ENCODE measurements around the gene DPCD.
A peak's percentile ranks its signal among the peaks of the same experiment; 100 is the strongest.

DPCD gene

GRCh38 chr10:101601541-101601940 lies 13.4 kb downstream of the DPCD start:
- TF ChIP-seq CEBPB (IDR thresholded peaks at IDR 0.05) (no peak), NFIC (IDR thresholded peaks at IDR 0.05) (no peak), YY1 (IDR thresholded peaks at IDR 0.05; ENCODE audit: low read depth) (no peak), TCF12 (IDR thresholded peaks at IDR 0.05; ENCODE audit: low read depth) (no peak), EP300 (IDR thresholded peaks at IDR 0.05; ENCODE audit: borderline replicate concordance) (no peak), FOXM1 (IDR thresholded peaks at IDR 0.05; ENCODE audit: borderline replicate concordance, low read depth) (no peak), EGR1 (IDR thresholded peaks at IDR 0.05) (no peak), TEAD4 (IDR thresholded peaks at IDR 0.05) (no peak), TAF1 (IDR thresholded peaks at IDR 0.05; ENCODE audit: low read depth) (no peak), ZBTB7A (IDR thresholded peaks at IDR 0.05; ENCODE audit: low read depth) (no peak), CREB1 (IDR thresholded peaks at IDR 0.05; ENCODE audit: low read depth) (no peak), USF1 (IDR thresholded peaks at IDR 0.05) (no peak), RAD21 (IDR thresholded peaks at IDR 0.05; ENCODE audit: low read depth) (no peak), REST (IDR thresholded peaks at IDR 0.05; ENCODE audit: low read depth) (no peak)
- TF ChIP-seq, protein P1, sequence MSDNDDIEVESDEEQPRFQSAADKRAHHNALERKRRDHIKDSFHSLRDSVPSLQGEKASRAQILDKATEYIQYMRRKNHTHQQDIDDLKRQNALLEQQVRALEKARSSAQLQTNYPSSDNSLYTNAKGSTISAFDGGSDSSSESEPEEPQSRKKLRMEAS (IDR thresholded peaks at IDR 0.05), result no peak

DNA sequence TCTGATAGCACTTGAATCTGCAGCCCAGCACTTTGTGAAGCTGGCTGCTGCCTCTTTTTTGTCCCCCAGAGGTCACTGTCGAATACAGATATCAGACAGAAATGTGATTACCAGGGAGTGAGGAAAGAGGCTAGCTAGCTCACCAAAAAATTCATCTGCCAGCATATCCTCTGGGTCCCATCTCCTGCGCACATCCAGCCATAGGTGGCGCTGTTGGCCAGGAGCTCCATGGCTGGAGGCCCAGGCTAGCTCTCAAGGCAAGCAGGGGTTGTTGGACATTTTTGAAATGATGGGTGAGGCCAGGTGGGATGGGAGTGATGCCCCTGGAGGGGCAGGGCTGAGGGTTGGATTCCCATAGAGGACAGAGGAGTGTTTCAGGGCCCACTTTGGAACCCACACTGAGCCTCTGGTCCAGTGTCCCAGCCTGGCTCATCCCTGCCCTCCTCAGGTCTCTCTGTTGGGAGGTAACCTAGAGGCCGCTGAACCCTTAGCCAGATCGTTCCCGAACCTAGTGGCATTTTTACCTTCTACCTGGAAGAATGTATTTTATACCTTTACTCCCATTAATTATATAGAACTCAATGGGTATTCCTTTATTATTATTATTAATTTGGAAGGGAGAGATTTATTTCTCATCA lies 14.8 kb downstream of the DPCD start:
- peak; percentile 91 for TF ChIP-seq RAD21 (IDR thresholded peaks at IDR 0.05; ENCODE audit: low read depth)
- no peak for TF ChIP-seq TCF12 (IDR thresholded peaks at IDR 0.05; ENCODE audit: low read depth)

DNA sequence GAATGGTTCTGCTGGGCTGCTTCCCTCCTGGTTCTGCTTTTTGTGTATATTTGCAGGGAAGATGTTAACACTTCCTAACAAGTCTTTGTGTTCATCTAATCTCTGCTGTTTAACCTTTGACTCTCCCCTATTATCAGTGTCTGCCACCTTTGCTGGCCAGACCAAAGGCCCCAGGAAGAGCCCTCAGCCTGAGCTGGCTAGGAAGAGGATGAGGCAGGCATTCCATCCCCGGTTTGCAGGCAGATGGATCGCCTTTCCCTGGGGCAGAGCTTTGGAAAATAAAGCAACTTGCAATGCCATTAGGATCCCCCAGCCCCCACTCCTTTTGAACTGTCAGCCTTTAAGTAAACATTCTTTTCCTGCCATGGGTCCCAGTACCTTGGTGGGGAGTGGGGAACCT lies 19.0 kb downstream of the DPCD start:
- no peak for TF ChIP-seq NFIC (IDR thresholded peaks at IDR 0.05)
- TF ChIP-seq TAF1 (IDR thresholded peaks at IDR 0.05; ENCODE audit: low read depth), result no peak
- no peak for TF ChIP-seq EGR1 (IDR thresholded peaks at IDR 0.05)
- no peak for TF ChIP-seq CREB1 (IDR thresholded peaks at IDR 0.05; ENCODE audit: low read depth)
- TF ChIP-seq REST (IDR thresholded peaks at IDR 0.05; ENCODE audit: low read depth), result no peak

DNA sequence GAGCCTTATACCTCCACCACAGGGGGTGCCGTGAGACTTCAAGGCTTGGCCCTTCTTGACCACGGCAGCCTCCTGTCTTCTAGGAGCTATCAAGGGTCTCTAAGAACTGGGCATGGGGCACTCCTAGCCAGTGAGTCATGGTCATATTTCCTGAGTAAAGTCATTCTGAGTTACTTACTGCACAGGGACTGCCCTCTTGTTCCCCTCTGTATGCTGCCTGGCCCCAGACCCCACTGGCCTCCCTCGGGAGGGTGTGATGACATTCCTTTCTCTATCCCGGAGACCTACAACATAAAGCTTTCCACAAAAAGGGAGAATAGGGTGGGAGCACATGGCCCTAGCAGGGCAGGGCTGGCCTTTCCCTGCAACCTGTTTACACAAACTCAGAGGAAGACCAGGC lies 21.4 kb downstream of the DPCD start:
- TF ChIP-seq CEBPB (IDR thresholded peaks at IDR 0.05) (no peak), NFIC (IDR thresholded peaks at IDR 0.05) (no peak), TCF12 (IDR thresholded peaks at IDR 0.05; ENCODE audit: low read depth) (no peak), TEAD4 (IDR thresholded peaks at IDR 0.05) (no peak), EGR1 (IDR thresholded peaks at IDR 0.05) (no peak), EP300 (IDR thresholded peaks at IDR 0.05; ENCODE audit: borderline replicate concordance) (no peak), REST (IDR thresholded peaks at IDR 0.05; ENCODE audit: low read depth) (no peak), USF1 (IDR thresholded peaks at IDR 0.05) (no peak), CREB1 (IDR thresholded peaks at IDR 0.05; ENCODE audit: low read depth) (no peak), ZBTB7A (IDR thresholded peaks at IDR 0.05; ENCODE audit: low read depth) (no peak)
- TF ChIP-seq, protein P1 (IDR thresholded peaks at IDR 0.05), result no peak

Data from Ishikawa (cell line).